Left cardiac atrium (tissue), 4 donors: ENCODE data around the gene RET. TPM values are rescaled to one million over a fixed set of nuclear protein-coding genes. Genes with fewer than 3 reads are reported as not detected.
"Not testable (repeated sequence)": the region's sequence is repeated elsewhere in the genome, so short reads cannot be mapped to it uniquely, and the experiment has no call there.

Experiments used
- ATAC-seq, 2 donors: fragments of 200-7000 bp; cut with Tn5 transposase; one replicate each; pipeline ENCODE4 v1.9.1; 2020; ENCODE audit warnings: mild to moderate bottlenecking in 2 of 2, moderate library complexity in 2 of 2
- DNase-seq: peaks from one replicate; pipeline ENCODE4 v3.0.0-alpha.2; 2020
- intact Hi-C, 2 donors: fragments of 100-400 bp; cut with DNase I; formaldehyde crosslinking; loops; one replicate each; pipeline versions ENCODE4 v1.14.1 to v1.15.1; 2022 to 2023
- total RNA-seq, 2 donors: library from RNA; stranded (reverse); fragmentation: NEBNext Ultra II Directional; extraction: Animal tissue kit (Norgen Biotek cat#: 25700); gene quantifications; one replicate each; pipeline ENCODE4 v1.2.1, GENCODE V29; 2021
- donor health status: DM: no; HTN: yes; CAD: no.
- donor health status: DM: no; HTN: yes; CAD: no; lungs with severe emphysema.
- donor health status: DM: yes; HTN: yes; CAD: no.
- donor health status: Dilated cardiomyopathy.

Gene RET
- total RNA-seq, 2 donors from 2014 or later, result 0.84 to 6.1 TPM

DNA sequence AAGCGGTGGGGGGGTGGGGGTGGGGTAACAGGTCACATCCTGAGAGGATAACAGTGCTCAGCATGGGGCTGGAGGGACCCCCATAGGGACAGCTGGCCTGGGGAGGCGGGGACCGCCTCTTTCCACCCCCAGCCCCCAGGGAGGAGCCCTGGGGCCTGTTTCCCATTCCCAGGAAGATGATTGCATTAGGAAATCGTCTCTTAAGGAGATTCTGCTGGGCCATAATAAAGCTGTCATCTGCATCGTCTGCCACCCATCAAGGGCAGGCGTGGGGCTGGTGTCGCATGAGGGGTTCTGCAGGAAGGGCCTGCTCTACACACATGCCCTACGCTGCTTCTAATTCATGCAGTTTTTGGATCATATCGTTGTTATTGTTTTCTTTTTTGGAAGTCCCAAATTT is 17.2 kb downstream of the RET start:
- DNase-seq, result no peak
- intact Hi-C loops, result no loop called here
- ATAC-seq, result no peak

DNA sequence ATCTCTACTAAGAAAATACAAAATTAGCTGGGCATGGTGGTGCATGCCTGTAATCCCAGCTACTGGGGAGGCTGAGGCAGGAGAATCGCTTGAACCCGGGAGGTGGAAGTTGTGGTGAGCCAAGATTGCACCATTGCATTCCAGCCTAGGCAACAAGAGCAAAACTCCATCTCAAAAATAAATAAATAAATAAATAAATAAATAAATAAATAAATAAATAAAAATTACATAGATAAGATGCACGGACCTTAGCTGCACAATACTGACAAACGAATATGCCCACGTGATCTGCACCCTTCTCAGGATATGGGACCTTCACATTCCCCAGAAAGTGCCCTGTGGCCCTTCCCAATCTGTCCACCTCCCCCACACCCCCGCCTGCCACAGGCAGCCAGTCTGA is 22.5 kb downstream of the RET start:
- DNase-seq, ATAC-seq, intact Hi-C loops: not testable (repeated sequence)

DNA sequence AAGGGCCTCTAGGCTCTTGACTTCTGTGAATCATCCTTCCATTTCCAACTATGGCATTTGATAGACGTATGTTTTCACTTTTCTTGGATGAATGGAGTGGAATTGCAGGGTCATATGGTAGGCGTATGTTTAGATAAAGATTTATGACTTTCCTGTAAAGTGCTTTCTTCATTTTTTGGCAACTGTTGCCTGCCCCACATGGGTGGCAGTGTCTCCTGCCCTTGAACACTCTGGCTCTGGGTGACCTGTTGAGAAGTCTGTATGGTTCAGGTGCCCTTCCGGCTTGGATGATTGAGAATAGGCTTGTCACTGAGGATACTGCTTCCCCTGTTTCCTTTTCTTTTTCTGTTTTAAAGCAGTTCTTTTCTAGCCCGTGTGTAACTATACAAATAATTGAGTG is 23.1 kb downstream of the RET start:
- intact Hi-C loops, result loop anchor here in 1 of 2 donors (5.0 to 10.0 kb wide), 2 partner anchors 228 to 345 kb away; no protein-coding TSS in a partner anchor
- DNase-seq (no peak), ATAC-seq (no peak)

DNA sequence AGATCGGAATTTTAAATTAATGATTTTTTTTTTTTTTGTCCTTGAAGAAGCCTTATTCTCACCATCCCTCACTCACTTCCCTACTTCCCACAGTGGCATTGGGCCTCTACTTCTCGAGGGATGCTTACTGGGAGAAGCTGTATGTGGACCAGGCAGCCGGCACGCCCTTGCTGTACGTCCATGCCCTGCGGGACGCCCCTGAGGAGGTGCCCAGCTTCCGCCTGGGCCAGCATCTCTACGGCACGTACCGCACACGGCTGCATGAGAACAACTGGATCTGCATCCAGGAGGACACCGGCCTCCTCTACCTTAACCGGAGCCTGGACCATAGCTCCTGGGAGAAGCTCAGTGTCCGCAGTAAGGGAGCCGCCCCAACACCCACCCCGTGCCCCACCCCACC is 23.5 kb downstream of the RET start:
- ATAC-seq (no peak), DNase-seq (no peak)
- intact Hi-C loops, result loop anchor here in 1 of 2 donors (5.0 to 10.0 kb wide), 2 partner anchors 228 to 346 kb away; no protein-coding TSS in a partner anchor

DNA sequence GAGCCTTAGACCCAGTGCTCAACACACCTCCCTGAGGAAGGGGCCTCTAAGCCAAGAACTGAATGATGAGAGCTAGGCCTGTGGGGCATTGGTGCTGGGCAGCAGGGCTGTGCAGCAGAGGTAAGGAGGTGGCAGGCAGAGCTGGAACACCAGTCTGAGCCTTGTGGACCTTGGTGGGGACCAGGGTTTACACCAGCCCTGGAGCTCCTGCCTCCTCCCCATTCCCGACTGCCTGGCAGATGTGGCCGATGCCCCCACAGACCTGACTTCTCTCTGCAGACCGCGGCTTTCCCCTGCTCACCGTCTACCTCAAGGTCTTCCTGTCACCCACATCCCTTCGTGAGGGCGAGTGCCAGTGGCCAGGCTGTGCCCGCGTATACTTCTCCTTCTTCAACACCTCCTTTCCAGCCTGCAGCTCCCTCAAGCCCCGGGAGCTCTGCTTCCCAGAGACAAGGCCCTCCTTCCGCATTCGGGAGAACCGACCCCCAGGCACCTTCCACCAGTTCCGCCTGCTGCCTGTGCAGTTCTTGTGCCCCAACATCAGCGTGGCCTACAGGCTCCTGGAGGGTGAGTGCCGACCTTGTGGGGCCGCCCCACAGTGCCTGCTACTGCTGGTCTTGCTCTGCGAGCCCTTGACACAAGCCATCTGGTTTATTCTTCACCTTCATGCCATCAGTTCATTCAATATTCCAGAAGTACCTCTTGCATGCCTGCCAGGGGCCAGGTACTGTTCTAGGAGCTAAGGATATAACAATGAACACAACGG is 25.4 kb downstream of the RET start:
- no peak for DNase-seq
- intact Hi-C loops, result loop anchor here in 1 of 2 donors (5.0 to 10.0 kb wide), 2 partner anchors 230 to 347 kb away; no protein-coding TSS in a partner anchor
- ATAC-seq, result no peak

DNA sequence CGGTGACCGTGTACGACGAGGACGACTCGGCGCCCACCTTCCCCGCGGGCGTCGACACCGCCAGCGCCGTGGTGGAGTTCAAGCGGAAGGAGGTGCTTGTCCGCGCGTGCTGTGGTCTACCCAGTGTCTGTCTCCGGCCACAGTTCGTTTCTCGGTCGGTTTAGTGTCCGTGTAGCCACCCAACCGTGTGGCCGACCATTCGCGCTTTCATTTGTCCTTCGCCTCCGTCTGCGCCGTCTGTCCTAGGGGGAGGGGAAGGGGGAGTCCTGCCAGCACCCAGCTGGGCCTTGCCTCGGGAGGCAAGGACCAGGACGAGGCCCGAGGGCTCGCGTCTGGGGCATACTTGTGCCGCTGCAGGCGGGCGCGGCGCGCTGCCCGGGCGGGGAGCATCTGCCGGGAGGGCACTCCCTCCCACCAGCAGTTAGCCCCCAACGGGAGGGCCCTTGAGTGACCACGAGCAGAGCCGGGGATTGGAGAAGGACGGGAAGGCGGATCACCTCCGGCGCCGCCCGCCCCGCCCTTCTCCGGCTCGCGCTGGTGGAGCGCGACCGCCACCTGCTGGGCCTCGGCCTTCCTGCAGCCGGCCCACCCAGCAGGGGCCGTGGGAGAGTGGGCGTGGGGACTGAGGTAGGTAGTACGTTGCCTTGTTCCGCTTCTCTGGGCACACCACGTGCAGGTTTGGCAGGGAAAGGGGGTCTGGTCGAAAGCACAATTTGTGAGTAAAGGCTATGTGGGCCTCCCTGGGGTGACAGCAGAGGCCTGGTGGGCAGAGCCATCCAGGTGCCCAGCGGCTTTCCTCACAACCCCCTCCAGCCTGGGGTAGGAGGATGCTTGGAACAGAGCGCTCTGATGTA is 28.5 kb downstream of the RET start:
- ATAC-seq, result peak; percentile 96
- intact Hi-C loops, result loop anchor here (1.0 to 10.0 kb wide), 2 partner anchors 239 to 351 kb away; no protein-coding TSS in a partner anchor
- DNase-seq, result peak; percentile 81

DNA sequence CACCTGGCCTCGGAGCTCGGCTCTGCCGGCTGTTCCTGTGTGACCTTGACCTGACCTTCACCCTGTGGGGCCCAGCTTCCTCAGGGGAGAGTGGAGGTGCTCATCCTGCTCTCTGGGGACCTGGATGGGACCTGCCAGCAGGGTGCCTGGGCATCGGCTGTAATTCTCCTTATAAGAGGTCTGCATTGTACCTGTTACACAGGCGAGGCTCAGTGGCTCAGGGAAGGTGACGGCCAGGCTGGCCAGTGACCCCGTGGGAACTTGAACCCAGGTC is 29.0 kb downstream of the RET start:
- intact Hi-C loops, result loop anchor here (1.0 to 10.0 kb wide), 2 partner anchors 240 to 351 kb away; no protein-coding TSS in a partner anchor
- no peak for DNase-seq
- ATAC-seq, result no peak

DNA sequence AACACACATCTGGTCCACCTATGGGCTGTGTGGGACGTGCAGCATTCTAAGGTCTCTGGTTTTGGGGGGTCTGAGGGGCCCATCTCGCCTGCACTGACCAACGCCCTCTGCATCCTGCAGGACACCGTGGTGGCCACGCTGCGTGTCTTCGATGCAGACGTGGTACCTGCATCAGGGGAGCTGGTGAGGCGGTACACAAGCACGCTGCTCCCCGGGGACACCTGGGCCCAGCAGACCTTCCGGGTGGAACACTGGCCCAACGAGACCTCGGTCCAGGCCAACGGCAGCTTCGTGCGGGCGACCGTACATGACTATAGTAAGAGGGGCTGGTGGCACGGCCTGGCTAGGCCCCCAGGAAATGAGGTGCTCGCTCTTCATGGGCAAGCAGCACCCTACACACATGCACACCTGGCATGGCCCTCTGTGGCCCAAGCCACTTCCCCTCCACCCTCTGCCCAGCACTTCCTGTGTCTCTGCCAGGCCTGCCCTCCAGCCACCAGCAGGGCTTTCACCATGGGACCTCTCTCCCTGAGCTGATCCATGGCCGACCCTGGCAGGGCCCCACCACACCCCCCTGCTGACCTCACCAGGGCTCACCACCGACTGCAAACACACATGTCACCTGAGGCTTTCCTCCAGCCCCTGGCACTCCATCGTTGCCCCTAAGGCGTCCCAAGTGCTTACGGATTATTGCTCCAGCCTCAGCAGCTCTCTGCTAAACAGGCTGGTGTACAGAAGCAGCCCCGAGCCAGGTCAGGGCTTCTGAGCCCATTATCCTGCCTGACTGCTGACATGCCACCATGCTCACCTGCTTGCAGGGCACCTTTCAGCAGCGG is 29.6 kb downstream of the RET start:
- intact Hi-C loops, result loop anchor here in 1 of 2 donors (10.0 kb wide), 1 partner anchor 352 kb away; no protein-coding TSS in a partner anchor
- no peak for DNase-seq
- no peak for ATAC-seq

DNA sequence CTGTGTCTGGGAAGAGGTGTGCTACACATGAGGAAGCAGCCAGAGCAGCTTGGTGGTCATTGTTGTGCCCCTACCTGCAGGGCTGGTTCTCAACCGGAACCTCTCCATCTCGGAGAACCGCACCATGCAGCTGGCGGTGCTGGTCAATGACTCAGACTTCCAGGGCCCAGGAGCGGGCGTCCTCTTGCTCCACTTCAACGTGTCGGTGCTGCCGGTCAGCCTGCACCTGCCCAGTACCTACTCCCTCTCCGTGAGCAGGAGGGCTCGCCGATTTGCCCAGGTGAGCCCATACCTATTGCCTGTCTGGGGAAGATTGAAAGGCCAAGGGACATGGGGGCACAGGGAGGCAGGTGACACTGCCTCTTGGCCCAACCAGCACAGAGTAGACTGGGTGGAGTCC is 32.1 kb downstream of the RET start:
- no peak for ATAC-seq
- DNase-seq, result no peak
- intact Hi-C loops, result loop anchor here in 1 of 2 donors (10.0 kb wide), 1 partner anchor 354 kb away; no protein-coding TSS in a partner anchor

DNA sequence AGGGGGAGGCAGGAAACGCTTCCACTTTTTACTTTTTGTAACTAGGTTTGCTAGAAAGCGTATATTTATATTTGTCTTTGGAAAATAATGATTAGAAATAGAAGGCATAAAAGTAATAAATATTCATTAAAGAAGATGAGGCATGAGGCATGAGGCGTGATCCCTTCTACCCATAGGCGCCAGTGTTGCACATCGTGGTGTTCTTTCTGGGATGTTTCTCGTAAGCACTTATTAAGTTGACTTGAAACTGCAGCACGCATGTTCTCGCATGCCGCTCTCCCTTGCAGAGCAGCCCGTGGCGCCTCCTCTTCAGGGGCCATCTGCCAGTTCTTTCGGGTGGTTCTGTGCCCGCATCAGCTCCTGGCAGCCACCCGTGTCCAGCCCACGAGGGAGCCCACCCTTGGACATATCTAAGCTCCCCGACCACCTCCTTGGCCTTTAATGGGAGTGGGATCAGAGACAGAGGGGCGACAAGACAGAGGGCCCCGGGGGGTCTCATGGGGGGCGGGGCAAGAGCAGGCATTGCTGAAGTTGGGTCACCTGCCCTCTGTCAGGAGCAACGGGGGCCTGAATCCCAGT is 32.9 kb downstream of the RET start:
- DNase-seq (no peak), ATAC-seq (no peak)
- intact Hi-C loops, result loop anchor here in 1 of 2 donors (10.0 kb wide), 1 partner anchor 355 kb away; no protein-coding TSS in a partner anchor

DNA sequence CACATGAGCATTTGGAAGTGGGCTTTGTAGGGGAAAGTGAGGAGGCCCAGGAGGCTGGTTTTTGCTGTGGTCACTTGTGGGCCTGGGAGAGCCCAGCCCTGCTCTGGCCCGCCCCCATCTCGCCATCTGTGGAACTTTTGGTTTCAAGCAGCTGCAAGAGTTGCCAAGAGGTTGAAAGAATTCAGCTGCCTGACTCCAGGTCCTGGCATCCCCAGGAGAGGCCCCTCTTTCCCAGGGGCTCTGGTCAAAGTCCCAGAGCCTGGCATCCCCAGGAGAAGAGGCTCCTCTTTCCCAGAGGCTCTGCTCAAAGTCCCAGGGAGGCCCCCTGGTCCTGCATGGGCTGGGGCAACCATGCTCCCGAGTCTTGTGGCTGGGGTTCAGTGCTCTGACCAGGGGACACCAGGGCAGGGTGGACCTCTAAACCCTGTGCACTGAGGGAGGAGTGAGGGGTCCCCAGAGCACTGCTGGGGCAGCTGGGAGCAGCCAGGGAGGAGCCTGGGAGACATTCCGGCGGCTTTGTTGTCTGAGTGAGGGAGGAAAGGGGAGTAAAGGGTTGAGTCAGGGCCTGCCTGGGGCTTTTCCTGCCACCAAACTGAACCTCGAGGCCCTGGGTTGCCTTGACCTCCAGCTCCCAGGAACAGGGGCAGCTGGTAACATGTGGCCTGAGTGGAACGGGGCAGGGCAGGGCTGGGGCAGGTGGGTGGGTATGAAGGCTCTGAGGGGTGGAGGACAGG is 33.6 kb downstream of the RET start:
- ATAC-seq (peak; percentile 4 to 24), DNase-seq (no peak)
- intact Hi-C loops, result no loop called here

DNA sequence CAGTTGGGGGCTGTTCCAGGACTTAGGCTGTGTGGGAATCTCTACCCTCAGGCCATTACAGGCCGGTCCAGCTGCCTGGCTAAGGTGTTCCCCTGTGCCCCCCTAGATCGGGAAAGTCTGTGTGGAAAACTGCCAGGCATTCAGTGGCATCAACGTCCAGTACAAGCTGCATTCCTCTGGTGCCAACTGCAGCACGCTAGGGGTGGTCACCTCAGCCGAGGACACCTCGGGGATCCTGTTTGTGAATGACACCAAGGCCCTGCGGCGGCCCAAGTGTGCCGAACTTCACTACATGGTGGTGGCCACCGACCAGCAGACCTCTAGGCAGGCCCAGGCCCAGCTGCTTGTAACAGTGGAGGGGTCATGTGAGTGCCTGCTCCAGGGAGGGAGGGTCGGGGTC is 34.2 kb downstream of the RET start:
- DNase-seq, result no peak
- intact Hi-C loops, result no loop called here
- ATAC-seq, result no peak

DNA sequence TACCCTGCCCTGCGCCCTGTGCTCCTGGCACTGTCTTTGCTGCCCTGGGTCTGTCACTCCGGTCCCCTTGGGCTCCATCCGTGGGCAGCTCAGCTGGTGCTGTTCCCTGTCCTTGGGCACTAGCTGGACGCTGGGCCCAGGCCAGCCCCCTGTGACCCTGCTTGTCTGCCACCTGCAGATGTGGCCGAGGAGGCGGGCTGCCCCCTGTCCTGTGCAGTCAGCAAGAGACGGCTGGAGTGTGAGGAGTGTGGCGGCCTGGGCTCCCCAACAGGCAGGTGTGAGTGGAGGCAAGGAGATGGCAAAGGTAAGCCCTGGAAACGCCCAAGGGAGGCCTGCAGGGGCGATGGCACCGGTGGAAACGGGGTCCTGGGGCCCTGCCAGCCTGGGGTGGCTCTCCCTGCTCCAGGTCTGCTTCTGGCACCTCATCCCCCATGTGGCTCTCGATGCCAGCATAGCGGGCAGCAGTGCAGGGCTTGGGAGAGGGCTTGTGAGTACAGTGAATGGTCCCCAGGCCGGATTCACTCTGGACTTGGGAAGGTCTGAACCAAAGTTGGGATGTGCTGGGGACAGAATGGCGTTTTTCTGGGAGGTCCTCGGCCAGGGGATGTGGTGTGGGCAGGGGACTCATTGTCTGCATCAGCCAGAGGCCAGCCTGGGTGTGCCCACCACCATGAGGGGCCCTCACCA is 35.2 kb downstream of the RET start:
- ATAC-seq, result no peak
- intact Hi-C loops, result no loop called here
- no peak for DNase-seq

DNA sequence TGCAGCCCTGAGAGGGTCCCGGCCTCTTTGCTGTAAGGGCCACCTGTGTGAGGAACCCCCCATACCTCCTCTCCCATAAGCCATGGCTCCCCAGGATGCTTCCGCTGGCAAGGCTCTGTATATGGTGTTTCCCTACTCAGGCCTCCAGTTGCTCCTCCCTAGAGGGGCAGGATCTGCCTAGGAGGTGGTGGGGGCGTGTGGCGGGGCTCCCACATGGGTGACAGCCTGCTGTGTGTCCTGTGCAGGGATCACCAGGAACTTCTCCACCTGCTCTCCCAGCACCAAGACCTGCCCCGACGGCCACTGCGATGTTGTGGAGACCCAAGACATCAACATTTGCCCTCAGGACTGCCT is 35.7 kb downstream of the RET start:
- ATAC-seq (no peak), DNase-seq (no peak)
- intact Hi-C loops, result no loop called here

DNA sequence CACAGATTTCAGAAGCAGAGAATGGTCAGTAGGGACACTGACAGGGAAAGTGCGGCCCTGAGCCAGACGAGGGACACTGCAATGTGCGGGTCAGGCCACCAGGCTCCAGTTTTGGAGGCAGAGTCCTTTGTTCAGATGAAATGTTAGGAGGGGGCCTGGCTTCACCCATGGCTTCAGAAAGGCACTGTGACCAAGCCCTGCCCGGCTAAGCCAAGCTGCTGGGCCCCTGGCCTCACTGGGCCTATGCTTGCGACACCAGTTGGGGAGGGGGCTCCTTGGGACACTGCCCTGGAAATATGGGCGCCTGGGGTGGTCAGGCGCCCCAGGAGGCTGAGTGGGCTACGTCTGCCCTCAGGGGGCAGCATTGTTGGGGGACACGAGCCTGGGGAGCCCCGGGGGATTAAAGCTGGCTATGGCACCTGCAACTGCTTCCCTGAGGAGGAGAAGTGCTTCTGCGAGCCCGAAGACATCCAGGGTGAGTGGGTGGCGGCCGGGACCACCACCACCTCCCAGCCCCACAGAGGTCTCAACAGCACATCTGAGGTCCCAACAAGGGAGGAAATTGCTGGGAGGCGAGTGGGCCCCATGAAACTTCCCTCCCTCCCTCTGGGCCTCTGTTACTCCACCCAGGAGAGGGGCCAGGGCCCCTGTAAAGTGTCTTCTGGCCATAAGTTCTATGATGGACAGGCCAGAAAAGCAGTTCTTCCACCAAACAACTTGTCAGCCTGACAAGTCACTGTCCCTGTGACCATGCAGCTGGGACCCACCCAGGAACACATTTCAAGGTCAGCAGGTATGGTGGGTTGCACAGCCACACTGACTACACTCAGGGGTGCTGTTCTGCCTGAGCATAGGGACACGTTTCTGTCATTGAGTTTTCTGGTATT is 36.6 kb downstream of the RET start:
- intact Hi-C loops, result no loop called here
- DNase-seq, result no peak
- ATAC-seq, result no peak

DNA sequence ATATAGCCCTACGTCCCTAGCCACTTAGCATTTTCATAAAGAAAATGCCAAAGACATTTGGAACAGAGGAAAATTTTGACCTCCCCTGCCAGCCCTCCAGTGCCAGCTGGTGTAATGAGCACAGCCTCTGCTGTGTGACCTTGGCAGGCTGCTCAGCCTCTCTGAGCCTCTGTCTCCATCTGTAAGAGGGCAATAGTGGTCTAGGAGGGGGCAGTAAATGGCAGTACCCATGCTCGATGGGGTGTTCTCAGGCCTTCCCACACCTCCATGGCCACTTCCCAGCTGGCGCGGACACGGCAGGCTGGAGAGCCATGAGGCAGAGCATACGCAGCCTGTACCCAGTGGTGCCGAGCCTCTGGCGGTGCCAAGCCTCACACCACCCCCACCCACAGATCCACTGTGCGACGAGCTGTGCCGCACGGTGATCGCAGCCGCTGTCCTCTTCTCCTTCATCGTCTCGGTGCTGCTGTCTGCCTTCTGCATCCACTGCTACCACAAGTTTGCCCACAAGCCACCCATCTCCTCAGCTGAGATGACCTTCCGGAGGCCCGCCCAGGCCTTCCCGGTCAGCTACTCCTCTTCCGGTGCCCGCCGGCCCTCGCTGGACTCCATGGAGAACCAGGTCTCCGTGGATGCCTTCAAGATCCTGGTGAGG is 37.3 kb downstream of the RET start:
- DNase-seq (no peak), ATAC-seq (no peak)
- intact Hi-C loops, result no loop called here
